Trophoblast cell (in vitro differentiated cells and primary cell): ENCODE measurements around the gene RBCK1.
"Not testable (repeated sequence)": the region's sequence is repeated elsewhere in the genome, so short reads cannot be mapped to it uniquely, and the experiment has no call there.

Experiments
- DNase-seq, 2 donors: peaks; one replicate each; pipeline ENCODE4 v3.0.0-alpha.2; 2016
- H2AFZ ChIP-seq: 2 replicates; pipeline ENCODE4 v1.6.1; 2013; ENCODE audit warnings: low read length, moderate library complexity, mild to moderate bottlenecking; ENCODE audit not compliant: insufficient read depth, poor library complexity
- H2AK5ac ChIP-seq: 2 replicates; pipeline ENCODE4 v1.6.1; 2013; ENCODE audit warnings: mild to moderate bottlenecking, low read length
- H2BK120ac ChIP-seq: 2 replicates; pipeline ENCODE4 v1.6.1; 2013; ENCODE audit warnings: low read length, mild to moderate bottlenecking, moderate library complexity; ENCODE audit not compliant: insufficient read depth, poor library complexity
- H2BK12ac ChIP-seq: 2 replicates; pipeline ENCODE4 v1.6.1; 2013; ENCODE audit warnings: mild to moderate bottlenecking, low read length, moderate library complexity
- H2BK5ac ChIP-seq: 2 replicates; pipeline ENCODE4 v1.6.1; 2013; ENCODE audit warnings: low read length, low read depth, moderate library complexity, mild to moderate bottlenecking; ENCODE audit not compliant: poor library complexity
- H3K14ac ChIP-seq: 2 replicates; pipeline ENCODE4 v1.6.1; 2013; ENCODE audit warnings: mild to moderate bottlenecking, low read length
- H3K18ac ChIP-seq: 2 replicates; pipeline ENCODE4 v1.6.1; 2013; ENCODE audit warnings: mild to moderate bottlenecking, low read length
- H3K23ac ChIP-seq: 2 replicates; pipeline ENCODE4 v1.6.1; 2013; ENCODE audit warnings: low read length
- H3K27ac ChIP-seq: 2 replicates; pipeline ENCODE4 v1.5.1; 2013; ENCODE audit warnings: low read depth, mild to moderate bottlenecking, inconsistent platforms, low read length, moderate library complexity
- H3K27me3 ChIP-seq: 2 replicates; pipeline ENCODE4 v1.6.1; 2013; ENCODE audit warnings: inconsistent platforms, mild to moderate bottlenecking, low read length, moderate library complexity; ENCODE audit not compliant: insufficient read depth
- H3K36me3 ChIP-seq, 2 experiments: 1 replicate in 1 of 2; 2 replicates in 1 of 2; pipeline ENCODE4 v1.6.1; 2013; ENCODE audit warnings: low read length in 2 of 2, mild to moderate bottlenecking in 2 of 2, moderate library complexity in 1 of 2; ENCODE audit not compliant: insufficient read depth in 2 of 2, control insufficient read depth in 1 of 2
- H3K4ac ChIP-seq: 2 replicates; pipeline ENCODE4 v1.6.1; 2013; ENCODE audit warnings: low read depth, mild to moderate bottlenecking, low read length, moderate library complexity
- H3K4me1 ChIP-seq, 2 experiments: 1 replicate in 1 of 2; 2 replicates in 1 of 2; pipeline ENCODE4 v1.6.1; 2013; ENCODE audit warnings: low read length in 2 of 2, mild to moderate bottlenecking in 2 of 2, moderate library complexity in 1 of 2; ENCODE audit not compliant: insufficient read depth in 2 of 2, control insufficient read depth in 1 of 2
- H3K4me2 ChIP-seq: 2 replicates; pipeline ENCODE4 v1.6.1; 2013; ENCODE audit warnings: inconsistent platforms, mild to moderate bottlenecking, low read length, moderate library complexity
- H3K4me3 ChIP-seq: 2 replicates; pipeline ENCODE4 v1.5.1; 2013; ENCODE audit warnings: mild to moderate bottlenecking, low read depth, low read length, inconsistent platforms
- H3K79me1 ChIP-seq: one replicate; pipeline ENCODE4 v1.6.1; 2013; ENCODE audit warnings: low read length
- H3K79me2 ChIP-seq: 2 replicates; pipeline ENCODE4 v1.6.1; 2013; ENCODE audit warnings: low read length, mild to moderate bottlenecking; ENCODE audit not compliant: control insufficient read depth, insufficient read depth, poor library complexity
- H3K9ac ChIP-seq: 2 replicates; pipeline ENCODE4 v1.6.1; 2013; ENCODE audit warnings: mild to moderate bottlenecking, low read length
- H3K9me3 ChIP-seq: 2 replicates; pipeline ENCODE4 v1.6.1; 2013; ENCODE audit warnings: low read depth, mild to moderate bottlenecking, control low read depth, inconsistent platforms, low read length; ENCODE audit not compliant: insufficient read depth
- H4K12ac ChIP-seq: 2 replicates; pipeline ENCODE4 v1.6.1; 2013; ENCODE audit warnings: low read depth, mild to moderate bottlenecking, low read length, moderate library complexity
- H4K8ac ChIP-seq: 2 replicates; pipeline ENCODE4 v1.6.1; 2013; ENCODE audit warnings: low read depth, mild to moderate bottlenecking, low read length, moderate library complexity
- H4K91ac ChIP-seq: one replicate; pipeline ENCODE4 v1.6.1; 2013; ENCODE audit warnings: low read depth, mild to moderate bottlenecking, low read length, moderate library complexity
- WGBS: extraction: QIAGEN DNeasy Blood & Tissue Kit; methylation state at CpG from one replicate; pipeline ENCODE4 v1.1.7; 2013; ENCODE audit warnings: missing lambda C conversion rate; ENCODE audit not compliant: insufficient read length, insufficient coverage; ENCODE audit errors: extremely low coverage; 5-methylcytosine and 5-hydroxymethylcytosine counted together

The RBCK1 gene

GRCh38 chr20:475463-476357 is 67.6 kb downstream of the RBCK1 start:
- no peak overlapping the region for H2BK12ac ChIP-seq
- no peak overlapping the region for H4K12ac ChIP-seq
- H2AK5ac ChIP-seq = no peak overlapping the region
- no peak overlapping the region for H3K4me2 ChIP-seq
- no peaks in the 10 kb centered on the region for H3K79me2 ChIP-seq
- H3K14ac ChIP-seq = no peak overlapping the region
- no peak overlapping the region for H2BK120ac ChIP-seq
- DNase-seq = peak in 1 of 2 donors; percentile 83
- no CpG with 5 or more reads among the region's 6 CpGs for WGBS
- no peak overlapping the region for H3K4me3 ChIP-seq
- no peaks in the 10 kb centered on the region for H3K79me1 ChIP-seq
- H3K23ac ChIP-seq = no peak overlapping the region
- no peak overlapping the region for H2BK5ac ChIP-seq
- no peak overlapping the region for H3K4ac ChIP-seq
- no peaks in the 10 kb centered on the region for H3K4me1 ChIP-seq
- H3K27me3 ChIP-seq = no peaks in the 10 kb centered on the region
- H3K18ac ChIP-seq = no peak overlapping the region
- H3K9me3 ChIP-seq = peaks cover 6% of the 10 kb centered on the region
- H2AFZ ChIP-seq = no peak overlapping the region
- no peak overlapping the region for H3K9ac ChIP-seq
- no peak overlapping the region for H4K91ac ChIP-seq
- H3K36me3 ChIP-seq = peaks cover 10 to 30% of the 10 kb centered on the region in 2 experiments
- no peak overlapping the region for H4K8ac ChIP-seq
- no peak overlapping the region for H3K27ac ChIP-seq

GRCh38 chr20:476561-477249 is 68.6 kb downstream of the RBCK1 start:
- H4K12ac ChIP-seq, H3K23ac ChIP-seq, H3K4me2 ChIP-seq, H3K4me3 ChIP-seq, H3K79me2 ChIP-seq, H3K27ac ChIP-seq, H3K14ac ChIP-seq, H3K27me3 ChIP-seq, H3K4ac ChIP-seq, H3K9me3 ChIP-seq, H2BK120ac ChIP-seq, H3K4me1 ChIP-seq, H4K91ac ChIP-seq, H3K9ac ChIP-seq, H2BK12ac ChIP-seq, H2BK5ac ChIP-seq, H4K8ac ChIP-seq, H2AK5ac ChIP-seq, H3K18ac ChIP-seq, H3K79me1 ChIP-seq, H2AFZ ChIP-seq: not testable (repeated sequence)
- DNase-seq = peak in 1 of 2 donors; percentile 47
- no CpG with 5 or more reads among the region's 6 CpGs for WGBS
- H3K36me3 ChIP-seq = peaks cover 10 to 33% of the 10 kb centered on the region in 2 experiments

GRCh38 chr20:478010-478948 is 70.2 kb downstream of the RBCK1 start:
- Histone ChIP-seq H2BK12ac (no peak overlapping the region), H3K79me1 (no peaks in the 10 kb centered on the region), H3K4me3 (no peak overlapping the region), H3K4ac (no peak overlapping the region), H3K36me3 (peaks cover 12 to 38% of the 10 kb centered on the region in 2 experiments), H3K18ac (peak overlapping the region; percentile 23), H2BK5ac (no peak overlapping the region), H4K91ac (no peak overlapping the region), H3K27ac (no peak overlapping the region), H3K4me2 (no peak overlapping the region), H3K9ac (no peak overlapping the region), H3K4me1 (no peaks in the 10 kb centered on the region), H3K23ac (no peak overlapping the region), H2BK120ac (no peak overlapping the region), H3K27me3 (no peaks in the 10 kb centered on the region), H4K12ac (no peak overlapping the region), H4K8ac (no peak overlapping the region), H3K79me2 (no peaks in the 10 kb centered on the region), H2AK5ac (no peak overlapping the region), H3K9me3 (no peaks in the 10 kb centered on the region), H2AFZ (no peak overlapping the region), H3K14ac (no peak overlapping the region)
- DNase-seq = no peak
- WGBS = no CpG with 5 or more reads among the region's 8 CpGs

GRCh38 chr20:478949-479429 is 70.9 kb downstream of the RBCK1 start:
- Histone ChIP-seq H3K4me3 (no peak overlapping the region), H4K12ac (no peak overlapping the region), H4K8ac (no peak overlapping the region), H3K23ac (no peak overlapping the region), H3K79me1 (no peaks in the 10 kb centered on the region), H3K27me3 (no peaks in the 10 kb centered on the region), H3K9ac (no peak overlapping the region), H3K4ac (no peak overlapping the region), H2AK5ac (no peak overlapping the region), H3K14ac (no peak overlapping the region), H3K79me2 (no peaks in the 10 kb centered on the region), H3K4me2 (no peak overlapping the region), H2AFZ (no peak overlapping the region), H2BK12ac (no peak overlapping the region), H2BK120ac (no peak overlapping the region), H3K18ac (no peak overlapping the region), H2BK5ac (no peak overlapping the region), H4K91ac (no peak overlapping the region), H3K9me3 (no peaks in the 10 kb centered on the region), H3K4me1 (no peaks in the 10 kb centered on the region), H3K36me3 (peaks cover 14 to 39% of the 10 kb centered on the region in 2 experiments), H3K27ac (no peak overlapping the region)
- no CpG with 5 or more reads among the region's 3 CpGs for WGBS
- peak; percentile 34 to 93 for DNase-seq
